Gastroesophageal sphincter (tissue), 4 donors: Measurements from ENCODE around the gene BPTF. TPM values are rescaled to one million over a fixed set of nuclear protein-coding genes. Genes with fewer than 3 reads are reported as not detected.
"Not testable (repeated sequence)": the region's sequence is repeated elsewhere in the genome, so short reads cannot be mapped to it uniquely, and the experiment has no call there.

ENCODE experiments used
- ATAC-seq: fragments of 150-250 bp; one replicate; pipeline ENCODE4 v1.9.1; 2016; ENCODE audit warnings: mild to moderate bottlenecking, moderate library complexity
- H3K27ac ChIP-seq, 4 donors: fragments of 200-600 bp; sonication (generic) in 3 of 4; 1 replicate in 3 of 4; 2 replicates in 1 of 4; pipeline ENCODE4 v1.5.1; 2016 to 2019
- H3K27me3 ChIP-seq: fragments of 200-600 bp; sonication (generic); one replicate; pipeline ENCODE4 v1.5.1; 2019
- H3K36me3 ChIP-seq, 2 donors: fragments of 200-600 bp; sonication (generic); one replicate each; pipeline ENCODE4 v1.5.1; 2019; ENCODE audit warnings: control low read depth in 1 of 2
- H3K4me1 ChIP-seq, 3 donors: fragments of 200-600 bp; sonication (generic); 1 replicate in 2 of 3; 2 replicates in 1 of 3; pipeline ENCODE4 v1.5.1; 2016 to 2019; ENCODE audit warnings: control low read depth in 2 of 3
- H3K4me3 ChIP-seq, 2 donors: fragments of 200-600 bp; sonication (generic); one replicate each; pipeline ENCODE4 v1.5.1; 2019; ENCODE audit warnings: mild to moderate bottlenecking in 1 of 2, moderate library complexity in 1 of 2
- H3K9me3 ChIP-seq, 3 donors: fragments of 200-600 bp; sonication (generic); one replicate each; pipeline ENCODE4 v1.5.1; 2017 to 2019; ENCODE audit warnings: control low read depth in 2 of 3
- CTCF ChIP-seq, 4 experiments: fragments of 200-600 bp in 2 of 4; fragments of 450-650 bp in 2 of 4; sonication (generic) in 1 of 4; IDR thresholded peaks; one replicate each; pipeline ENCODE4 v1.5.1; 2017 to 2019; ENCODE audit warnings: antibody characterized with exemption in 4 of 4, mild to moderate bottlenecking in 2 of 4, moderate library complexity in 2 of 4
- EP300 ChIP-seq: sonication (generic); formaldehyde crosslinking; IDR thresholded peaks from one replicate; pipeline ENCODE4 v1.6.1; 2017; ENCODE audit warnings: antibody characterized with exemption, mild to moderate bottlenecking
- POLR2A ChIP-seq, 2 donors: fragments of 450-650 bp; IDR thresholded peaks; one replicate each; pipeline ENCODE4 v1.6.1; 2017; ENCODE audit warnings: antibody characterized with exemption in 2 of 2, mild to moderate bottlenecking in 2 of 2, moderate library complexity in 1 of 2
- POLR2AphosphoS5 ChIP-seq: sonication (generic); formaldehyde crosslinking; IDR thresholded peaks from one replicate; pipeline ENCODE4 v1.6.1; 2017; ENCODE audit warnings: antibody characterized with exemption
- WGBS, 2 donors: methylation state at CpG; one replicate each; pipeline ENCODE4 v1.1.5; 2018; ENCODE audit warnings: low coverage in 1 of 2; 5-methylcytosine and 5-hydroxymethylcytosine counted together
- total RNA-seq, 4 donors: library from RNA; depleted of rRNA; stranded (reverse); fragments of >200 nt; gene quantifications; one replicate each; pipeline ENCODE4 v1.1.0, GENCODE V29; 2016

BPTF gene
- total RNA-seq, 4 donors from 2014 or later, result 55.5 to 74.5 (median 68.3) TPM

- Histone ChIP-seq H3K36me3 (peaks cover 0 to 96% of the 10 kb centered on the region in 2 donors), H3K27ac (no peak overlapping the region)
Measured at GRCh38 chr17:67950945-67951344, 125.6 kb downstream of the BPTF start.

GRCh38 chr17:67959510-67959909 is 134.2 kb downstream of the BPTF start:
- no peak for ATAC-seq
- WGBS, 2 donors, result 63 to 83% methylated on average over 1 to 2 of the region's 3 CpGs
- Histone ChIP-seq H3K36me3 (peaks cover 0 to 61% of the 10 kb centered on the region in 2 donors), H3K27me3 (no peaks in the 10 kb centered on the region), H3K9me3 (no peaks in the 10 kb centered on the region), H3K4me1 (peaks cover 0 to 4% (median 0%) of the 10 kb centered on the region in 3 donors), H3K27ac (no peak overlapping the region), H3K4me3 (no peak overlapping the region)
- TF ChIP-seq EP300 (no peak), POLR2A (IDR thresholded peaks at IDR 0.05) (no peak), POLR2AphosphoS5 (no peak), CTCF (IDR thresholded peaks at IDR 0.05) (no peak)

More at GRCh38 chr17:67950945-67951344, 125.6 kb downstream of the BPTF start:
- TF ChIP-seq POLR2AphosphoS5 (no peak), EP300 (no peak), POLR2A (IDR thresholded peaks at IDR 0.05) (no peak), CTCF (IDR thresholded peaks at IDR 0.05) (no peak)
- ATAC-seq, result no peak
- no peaks in the 10 kb centered on the region for H3K9me3 ChIP-seq
- H3K4me3 ChIP-seq, result no peak overlapping the region
- H3K4me1 ChIP-seq, result peaks cover 0 to 5% (median 0%) of the 10 kb centered on the region in 3 donors
- WGBS, 2 donors, result 94 to 100% methylated on average over 2 of the region's 2 CpGs
- no peaks in the 10 kb centered on the region for H3K27me3 ChIP-seq

DNA sequence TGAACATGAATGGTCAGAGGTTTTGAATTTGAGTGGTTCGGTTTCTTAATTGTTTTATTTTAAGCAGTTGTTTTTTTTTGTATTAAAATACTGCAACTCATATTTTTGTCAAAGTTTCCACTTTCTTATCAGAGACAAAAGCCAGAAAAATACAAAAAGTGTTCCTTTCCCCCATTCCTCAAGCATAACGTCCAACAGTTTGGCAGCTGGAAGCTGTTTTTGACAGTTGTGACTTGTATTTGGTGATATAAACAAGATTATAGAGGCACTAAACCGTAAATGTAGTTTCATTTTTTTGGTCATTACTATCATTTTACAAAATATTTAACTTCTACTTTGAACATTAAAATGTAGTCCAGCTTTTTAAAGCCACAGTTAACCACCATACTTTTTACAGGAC is 135.0 kb downstream of the BPTF start:
- not testable (repeated sequence) for H3K4me1 ChIP-seq, H3K4me3 ChIP-seq, H3K9me3 ChIP-seq, H3K27ac ChIP-seq, ATAC-seq, H3K27me3 ChIP-seq
- H3K36me3 ChIP-seq, result peaks cover 0 to 64% of the 10 kb centered on the region in 2 donors
- WGBS, 2 donors, result 43 to 46% methylated on average over 3 of the region's 3 CpGs

- not testable (repeated sequence) for H3K27me3 ChIP-seq, ATAC-seq, H3K9me3 ChIP-seq, H3K27ac ChIP-seq, H3K4me1 ChIP-seq, H3K4me3 ChIP-seq
- peaks cover 0 to 77% of the 10 kb centered on the region in 2 donors for H3K36me3 ChIP-seq
- 59 to 83% methylated on average over 1 to 2 of the region's 2 CpGs for WGBS, 2 donors
Measured at GRCh38 chr17:67962156-67962555, 136.9 kb downstream of the BPTF start.

DNA sequence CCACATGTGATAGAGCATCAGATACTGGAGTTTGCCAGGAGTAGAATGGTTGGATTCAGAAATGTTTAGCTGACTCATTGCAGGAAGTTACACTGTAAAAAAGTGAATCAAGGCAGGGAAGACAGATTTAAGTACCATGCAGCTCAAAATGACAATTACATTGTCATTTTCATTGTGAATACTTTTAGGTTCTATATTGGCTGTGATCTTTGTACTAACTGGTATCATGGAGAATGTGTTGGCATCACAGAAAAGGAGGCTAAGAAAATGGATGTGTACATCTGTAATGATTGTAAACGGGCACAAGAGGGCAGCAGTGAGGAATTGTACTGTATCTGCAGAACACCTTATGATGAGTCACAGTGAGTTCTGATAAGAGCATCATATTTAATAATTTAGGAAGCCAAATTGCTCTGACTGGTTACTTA is 137.9 kb downstream of the BPTF start:
- peak; percentile 41 to 76 (median 68) for TF ChIP-seq CTCF (IDR thresholded peaks at IDR 0.05)
- not testable (repeated sequence) for H3K27ac ChIP-seq, H3K4me3 ChIP-seq, H3K4me1 ChIP-seq, H3K27me3 ChIP-seq, H3K9me3 ChIP-seq
- ATAC-seq, result peak; percentile 74
- peaks cover 0 to 79% of the 10 kb centered on the region in 2 donors for H3K36me3 ChIP-seq
- WGBS, 2 donors, result 0% methylated on average over 1 of the region's 1 CpG

GRCh38 chr17:67970783-67971182 is 145.5 kb downstream of the BPTF start:
- no peak for ATAC-seq
- Histone ChIP-seq H3K9me3 (no peaks in the 10 kb centered on the region), H3K4me1 (no peaks in the 10 kb centered on the region), H3K36me3 (peaks cover 0 to 91% of the 10 kb centered on the region in 2 donors), H3K4me3 (no peak overlapping the region), H3K27me3 (no peaks in the 10 kb centered on the region), H3K27ac (no peak overlapping the region)
- TF ChIP-seq POLR2AphosphoS5, result no peak
- whole genome bisulfite sequencing, 2 donors, result 95 to 100% methylated on average over 1 to 7 of the region's 7 CpGs

DNA sequence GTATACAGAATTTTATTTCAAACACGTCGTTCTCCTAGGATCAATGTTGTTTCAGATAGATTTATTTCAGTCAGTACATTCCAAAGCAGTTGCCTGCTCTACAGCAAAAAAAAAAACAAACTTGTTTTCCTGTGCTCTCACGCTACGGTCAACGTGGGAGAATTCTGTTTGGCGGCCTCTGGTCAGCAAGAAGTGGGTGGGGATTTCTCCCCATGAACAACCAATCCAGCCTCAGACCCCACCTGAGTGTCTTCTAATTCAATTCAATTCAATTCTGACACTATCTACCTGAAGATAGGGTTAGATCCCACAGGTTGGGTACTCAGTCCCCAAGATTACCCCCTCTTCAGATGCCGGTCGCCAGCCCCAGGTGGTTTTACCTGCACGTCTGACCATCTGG is 148.9 kb downstream of the BPTF start:
- peaks cover 0 to 83% of the 10 kb centered on the region in 2 donors for H3K36me3 ChIP-seq
- no peak for ATAC-seq
- no peak overlapping the region for H3K27ac ChIP-seq
- H3K4me1 ChIP-seq, result no peaks in the 10 kb centered on the region
- TF ChIP-seq POLR2A (IDR thresholded peaks at IDR 0.05), result no peak
- TF ChIP-seq EP300, result no peak
- TF ChIP-seq CTCF (IDR thresholded peaks at IDR 0.05), result no peak
- TF ChIP-seq POLR2AphosphoS5, result no peak
- WGBS, 2 donors, result 79 to 81% methylated on average over 5 to 9 of the region's 9 CpGs
- H3K9me3 ChIP-seq, result no peaks in the 10 kb centered on the region
- no peaks in the 10 kb centered on the region for H3K27me3 ChIP-seq
- H3K4me3 ChIP-seq, result no peak overlapping the region
